ENCODE measurements around the gene SLC25A22.
A peak's percentile ranks its signal among the peaks of the same experiment; 100 is the strongest.

The SLC25A22 gene

GRCh38 chr11:821512-822371 is 23.7 kb upstream of the SLC25A22 start:
- DNase-seq: no peak

- DNase-seq: no peak
Observed at GRCh38 chr11:820655-821511, 22.8 kb upstream of the SLC25A22 start.

DNA sequence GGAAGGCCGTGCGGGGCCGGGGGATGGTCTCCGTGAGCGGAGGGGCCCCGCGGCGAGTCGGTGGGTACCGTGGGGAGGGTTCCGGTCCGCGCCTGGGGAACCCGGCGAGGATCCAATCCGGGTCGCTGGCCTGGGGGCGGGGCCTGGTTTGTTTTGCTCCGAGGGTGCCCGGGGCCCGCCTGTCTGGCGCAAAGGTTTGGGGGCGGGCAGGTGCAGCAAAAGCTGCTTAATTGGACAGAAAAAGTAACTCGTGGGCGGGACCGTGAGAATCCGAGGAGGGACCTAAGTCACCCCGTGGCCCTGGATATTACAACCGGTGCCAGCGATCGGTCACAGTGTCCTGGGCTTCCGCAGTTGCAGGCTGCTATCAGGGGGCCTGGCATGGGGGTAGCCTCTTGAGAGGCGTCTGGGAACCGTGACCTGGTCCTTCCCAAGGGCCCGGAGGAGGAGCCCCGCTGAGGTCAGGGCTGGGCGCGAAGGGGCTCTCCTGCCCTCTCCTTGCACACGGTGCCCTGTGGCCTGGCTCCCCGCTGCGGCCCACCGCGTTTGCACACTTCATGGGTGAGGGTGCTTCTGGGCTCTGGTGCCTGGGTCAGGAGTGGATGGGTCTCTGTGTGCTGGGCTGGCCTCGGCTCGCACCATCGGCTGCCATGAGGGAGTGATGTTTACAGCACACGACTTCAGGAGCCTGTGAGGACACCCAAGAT is 22.0 kb upstream of the SLC25A22 start:
- peak; percentile 91 for DNase-seq

DNA sequence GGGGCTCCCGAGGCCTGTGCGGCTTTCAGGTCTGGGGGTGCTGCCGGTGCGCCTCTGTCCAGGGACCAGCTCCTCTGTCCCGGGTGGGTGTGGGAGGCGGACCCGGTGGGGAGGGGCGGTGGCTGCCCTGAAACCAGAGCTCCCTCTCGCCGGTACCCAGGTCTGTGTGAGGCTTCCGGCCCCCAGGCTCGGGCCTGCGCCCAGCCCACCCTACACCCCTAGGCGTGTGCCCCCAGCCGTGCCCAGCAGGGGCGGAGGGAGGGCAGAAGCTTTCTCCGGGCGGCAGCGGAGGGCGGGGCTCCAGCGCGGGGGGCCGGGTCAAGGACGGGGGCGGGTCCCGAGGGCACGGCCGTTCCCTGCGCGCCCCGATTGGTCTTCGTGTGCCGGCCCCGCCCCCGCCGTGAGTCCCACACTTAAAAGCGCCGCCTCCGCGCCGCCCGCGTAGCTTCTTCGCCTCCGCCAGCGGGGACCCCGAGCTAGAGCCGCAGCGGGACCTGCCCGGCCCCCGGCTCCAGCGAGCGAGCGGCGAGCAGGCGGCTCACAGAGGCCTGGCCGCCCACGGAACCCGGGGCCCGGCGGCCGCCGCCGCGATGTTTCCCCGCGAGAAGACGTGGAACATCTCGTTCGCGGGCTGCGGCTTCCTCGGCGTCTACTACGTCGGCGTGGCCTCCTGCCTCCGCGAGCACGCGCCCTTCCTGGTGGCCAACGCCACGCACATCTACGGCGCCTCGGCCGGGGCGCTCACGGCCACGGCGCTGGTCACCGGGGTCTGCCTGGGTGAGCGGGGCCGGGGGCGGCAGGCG is 21.2 kb upstream of the SLC25A22 start:
- DNase-seq: peak; percentile 93

DNA sequence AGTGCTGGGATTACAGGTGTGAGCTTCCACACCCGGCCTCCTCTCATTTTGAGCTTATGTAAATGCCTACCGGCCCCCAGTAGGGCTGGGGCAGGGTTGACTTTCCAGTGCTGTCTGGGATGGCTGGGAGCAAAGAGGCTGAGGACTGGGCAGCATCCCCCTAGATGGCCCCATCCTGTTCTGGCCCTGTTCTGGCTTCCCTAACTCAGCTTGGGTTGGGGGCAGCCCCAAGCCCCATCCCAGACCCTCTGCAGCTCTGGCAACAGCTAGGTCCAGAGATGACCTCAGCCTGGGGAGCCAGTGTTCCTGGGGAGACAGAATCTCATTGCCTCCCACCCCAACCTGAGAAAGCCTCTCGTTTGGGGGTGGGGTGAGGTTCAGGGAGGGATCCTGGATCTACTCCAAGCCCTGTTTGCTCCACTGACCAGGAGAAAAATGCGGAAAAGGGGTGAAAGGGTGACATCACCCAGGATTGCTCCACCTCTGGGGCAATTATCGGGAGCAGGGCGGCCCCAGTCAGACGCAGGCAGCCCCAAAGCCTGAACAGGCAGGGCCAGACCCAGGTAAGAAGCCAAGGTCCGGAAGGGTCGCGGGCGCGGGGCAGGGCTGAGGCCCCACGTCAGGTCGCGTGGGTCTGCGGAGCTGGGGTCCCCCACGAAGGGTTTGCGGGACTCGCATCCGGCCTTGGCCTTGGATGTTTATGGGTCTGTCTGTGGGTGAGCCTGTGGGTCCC is 20.5 kb upstream of the SLC25A22 start, which contains the start of gene PNPLA2:
Gene PNPLA2 (plus strand): TSS at position 519 of the 733 bp plus-strand sequence. CDS start 805 bp downstream, outside the sequence.
- no peak for DNase-seq

GRCh38 chr11:816433-816779 is 18.3 kb upstream of the SLC25A22 start:
- DNase-seq: no peak

DNA sequence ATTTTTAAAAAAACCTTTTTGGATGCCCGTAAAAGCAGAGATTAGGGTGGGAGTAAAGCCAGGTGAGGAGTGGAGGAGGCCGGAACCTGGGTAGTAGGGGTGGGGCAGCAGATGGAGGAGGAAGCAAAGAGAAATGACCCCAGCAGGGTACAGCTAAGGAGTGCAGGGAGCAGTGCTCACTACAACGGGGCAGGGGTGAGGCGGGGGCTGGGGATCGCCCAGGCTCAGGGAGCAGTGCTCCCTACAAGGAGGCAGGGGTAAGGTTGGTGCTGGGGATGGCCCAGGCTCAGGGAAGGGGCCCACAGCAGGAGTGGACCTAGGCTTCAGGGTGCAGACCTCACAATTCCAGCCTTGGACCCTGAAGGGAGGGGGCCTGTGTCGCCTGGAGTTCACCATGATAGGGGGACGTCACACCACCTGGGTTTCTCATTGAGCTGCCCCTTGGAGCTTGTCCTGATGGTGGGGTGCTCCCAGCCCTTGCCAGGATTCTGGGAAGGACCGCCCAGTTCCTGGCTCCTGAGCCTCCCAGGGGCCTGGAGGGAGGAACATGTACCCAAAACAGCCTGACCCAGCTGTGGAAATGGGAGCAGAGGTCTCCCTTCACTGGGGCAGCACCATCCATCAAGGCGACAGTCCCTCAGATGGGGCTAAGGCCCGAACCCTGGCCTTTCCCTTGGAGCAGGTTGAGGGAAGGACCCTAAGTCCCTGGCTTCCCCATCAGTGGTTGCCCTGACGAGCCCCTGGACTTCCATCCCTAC is 17.8 kb upstream of the SLC25A22 start:
- no peak for DNase-seq

GRCh38 chr11:813456-814096 is 15.5 kb upstream of the SLC25A22 start:
- no peak for DNase-seq

GRCh38 chr11:813072-813455 is 15.0 kb upstream of the SLC25A22 start:
- DNase-seq: no peak

DNA sequence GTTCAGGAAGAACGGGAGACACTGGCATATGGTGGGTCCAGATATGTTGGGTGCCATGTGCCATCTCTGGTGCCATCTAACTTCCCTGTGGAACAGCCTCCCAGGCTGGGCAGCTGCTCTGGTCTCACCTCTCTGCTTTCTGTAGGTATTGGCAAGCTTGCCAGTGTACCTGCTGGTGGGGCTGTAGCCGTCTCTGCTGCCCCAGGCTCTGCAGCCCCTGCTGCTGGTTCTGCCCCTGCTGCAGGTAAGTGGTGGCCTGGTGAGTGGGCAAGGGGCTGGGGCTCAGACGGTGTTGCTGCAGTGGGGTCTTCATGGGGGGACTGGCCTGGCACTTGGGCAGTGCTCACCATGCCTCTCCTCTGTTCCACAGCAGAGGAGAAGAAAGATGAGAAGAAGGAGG is 14.3 kb upstream of the SLC25A22 start:
- no peak for DNase-seq

- DNase-seq: no peak
Observed at GRCh38 chr11:811446-812245, 13.6 kb upstream of the SLC25A22 start.

- DNase-seq: no peak
Observed at GRCh38 chr11:810040-810567, 12.0 kb upstream of the SLC25A22 start.

GRCh38 chr11:809287-810039 is 11.4 kb upstream of the SLC25A22 start, which contains the start of gene RPLP2:
RPLP2 (plus strand) TSS chr11:809967; CDS start chr11:810235, 268 bp downstream.
- DNase-seq: peak; percentile 97

- DNase-seq: no peak
Observed at GRCh38 chr11:808427-809286, 10.6 kb upstream of the SLC25A22 start.

DNA sequence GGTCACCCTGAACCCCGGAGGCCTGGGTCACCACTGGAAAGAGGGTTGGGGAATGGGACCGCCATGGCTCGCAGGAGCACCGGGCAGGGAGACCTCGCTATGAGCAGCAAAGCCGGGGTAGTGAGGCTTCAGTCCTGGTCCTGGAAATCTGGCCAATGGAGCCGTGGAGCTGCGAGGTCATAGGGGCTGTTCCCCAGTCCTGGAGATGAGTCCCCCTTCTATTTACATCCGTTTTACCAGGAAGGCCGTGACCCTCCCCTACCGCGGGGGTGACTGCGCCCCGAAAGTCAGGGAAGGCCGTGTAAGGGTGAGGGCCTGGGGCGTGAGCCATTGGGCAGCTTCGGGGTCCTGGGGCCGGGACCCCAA is 6.5 kb upstream of the SLC25A22 start:
- no peak for DNase-seq

DNA sequence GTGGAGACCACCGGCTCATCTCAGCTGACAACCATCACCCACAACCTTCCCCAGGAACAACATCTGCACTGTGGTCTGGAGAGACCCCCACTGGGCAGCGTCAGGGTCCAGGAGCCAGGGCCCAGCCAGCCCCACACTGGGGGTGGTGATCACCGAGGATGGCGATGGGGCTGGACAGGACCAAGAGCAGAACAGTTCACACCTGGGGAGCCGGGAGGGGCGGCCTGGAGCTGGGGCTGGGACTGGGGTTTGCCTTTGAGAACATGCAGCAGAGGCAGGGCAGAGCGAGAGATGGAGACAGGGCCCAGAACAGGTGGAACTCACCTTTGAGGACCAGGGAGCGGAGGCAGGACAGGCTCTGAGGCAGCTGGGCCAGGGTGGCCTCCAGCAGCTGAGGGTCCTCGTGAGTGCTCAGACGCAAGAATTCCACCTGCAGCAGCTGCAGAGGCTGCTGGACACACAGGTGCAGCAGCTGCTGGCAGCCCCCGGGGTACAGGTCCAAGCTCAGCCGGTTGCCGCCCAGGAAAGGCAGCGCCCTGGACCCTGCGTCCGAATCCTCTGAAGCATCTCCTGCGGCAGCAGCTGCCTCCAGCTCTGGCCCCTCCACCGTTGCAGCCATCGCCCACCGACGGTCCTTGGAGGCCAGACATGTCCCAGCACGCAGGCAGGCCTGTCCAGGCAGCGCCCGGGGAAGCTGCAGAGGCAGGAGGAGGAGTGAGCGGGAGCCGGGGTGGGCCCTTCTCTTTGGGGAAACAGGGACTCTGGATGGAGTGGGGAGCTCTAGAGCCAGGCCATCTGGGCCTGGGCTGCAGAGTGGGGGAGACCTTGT is 5.9 kb upstream of the SLC25A22 start:
- no peak for DNase-seq

- DNase-seq: no peak
Observed at GRCh38 chr11:803467-803742, 5.3 kb upstream of the SLC25A22 start.

All from activated CD4-positive, CD25-positive, alpha-beta regulatory T cell treated with anti-CD3 and anti-CD28 coated beads, Interleukin-2, amount 50 U/mL, for 72 hours (primary cell).